GM23338 (cell line): ENCODE data around the gene RUNX1. TPM values are rescaled to one million over a fixed set of nuclear protein-coding genes. Genes with fewer than 3 reads are reported as not detected.

Source experiments
- ATAC-seq: fragments of 200-7000 bp; cut with Tn5 transposase; 3 replicates; pipeline ENCODE4 v1.9.1; 2020
- DNase-seq: peaks from one replicate; pipeline ENCODE4 v3.0.0-alpha.2; 2015; ENCODE audit warnings: low spot score
- H2AFZ ChIP-seq: fragments of 200-600 bp; sonication (generic); 2 replicates; pipeline ENCODE4 v1.8.0; 2016; ENCODE audit warnings: antibody characterized with exemption, mild to moderate bottlenecking, moderate library complexity
- H3F3A ChIP-seq: fragments of 200-600 bp; sonication (generic); replicated peaks from 2 replicates; pipeline ENCODE4 v1.8.0; 2017; ENCODE audit warnings: antibody characterized with exemption, mixed run types, low read depth
- H3K27ac ChIP-seq: fragments of 200-600 bp; sonication (generic); 2 replicates; pipeline ENCODE4 v1.6.1; 2016; ENCODE audit warnings: low read depth
- H3K27me3 ChIP-seq: fragments of 200-600 bp; sonication (generic); 2 replicates; pipeline ENCODE4 v1.8.0; 2016; ENCODE audit warnings: mild to moderate bottlenecking, mixed run types, moderate library complexity; ENCODE audit not compliant: insufficient read depth
- H3K36me3 ChIP-seq: fragments of 200-600 bp; sonication (generic); 2 replicates; pipeline ENCODE4 v1.8.0; 2016; ENCODE audit warnings: mild to moderate bottlenecking; ENCODE audit not compliant: insufficient read depth
- H3K4me1 ChIP-seq: fragments of 200-600 bp; sonication (generic); 2 replicates; pipeline ENCODE4 v1.8.0; 2016; ENCODE audit warnings: mild to moderate bottlenecking, moderate library complexity; ENCODE audit not compliant: insufficient read depth
- H3K4me2 ChIP-seq: fragments of 200-600 bp; sonication (generic); 2 replicates; pipeline ENCODE4 v1.7.1; 2017; ENCODE audit warnings: mixed run types
- H3K4me3 ChIP-seq: fragments of 200-600 bp; sonication (generic); 2 replicates; pipeline ENCODE4 v1.6.1; 2016; ENCODE audit warnings: mixed run types
- H3K79me2 ChIP-seq: fragments of 200-600 bp; sonication (generic); replicated peaks from 2 replicates; pipeline ENCODE4 v1.8.0; 2017; ENCODE audit warnings: mild to moderate bottlenecking; ENCODE audit not compliant: insufficient read depth
- H3K9me2 ChIP-seq: fragments of 200-600 bp; sonication (generic); 2 replicates; pipeline ENCODE4 v1.8.0; 2017; ENCODE audit not compliant: insufficient read depth
- H4K20me1 ChIP-seq: fragments of 200-600 bp; sonication (generic); replicated peaks from 2 replicates; pipeline ENCODE4 v1.8.0; 2017; ENCODE audit warnings: mild to moderate bottlenecking; ENCODE audit not compliant: insufficient read depth
- H3K27ac Mint-ChIP-seq: 2 replicates; pipeline ENCODE4 v1.8.0; 2020; ENCODE audit warnings: inconsistent platforms, mild to moderate bottlenecking, moderate library complexity, mixed read lengths
- H3K27me3 Mint-ChIP-seq: 3 replicates; pipeline ENCODE4 v1.8.0; 2022; ENCODE audit warnings: low read depth, mild to moderate bottlenecking, moderate library complexity, mixed read lengths, inconsistent platforms; ENCODE audit not compliant: insufficient read depth, poor library complexity
- H3K36me3 Mint-ChIP-seq: 3 replicates; pipeline ENCODE4 v1.8.0; 2021; ENCODE audit warnings: low read depth, mild to moderate bottlenecking, inconsistent platforms, moderate library complexity, mixed read lengths
- H3K4me1 Mint-ChIP-seq: 3 replicates; pipeline ENCODE4 v1.8.0; 2020; ENCODE audit warnings: mild to moderate bottlenecking, inconsistent platforms, mixed read lengths
- H3K4me3 Mint-ChIP-seq: 3 replicates; pipeline ENCODE4 v1.8.0; 2021; ENCODE audit warnings: moderate library complexity, mild to moderate bottlenecking, inconsistent platforms, mixed read lengths
- H3K9me3 Mint-ChIP-seq: 3 replicates; pipeline ENCODE4 v1.8.0; 2020; ENCODE audit warnings: moderate library complexity, mild to moderate bottlenecking, inconsistent platforms, mixed read lengths
- CREB1 ChIP-seq: fragments of 250-450 bp; sonication (Bioruptor Pico); IDR thresholded peaks from 2 replicates; pipeline ENCODE4 v1.5.0; 2020; ENCODE audit warnings: low read depth, mild to moderate bottlenecking, moderate library complexity
- EZH2 ChIP-seq: fragments of 200-600 bp; sonication (generic); IDR thresholded peaks from one replicate; pipeline ENCODE4 v1.8.0; 2017; ENCODE audit warnings: antibody characterized with exemption, mild to moderate bottlenecking, low read depth; ENCODE audit not compliant: unreplicated experiment
- EZH2phosphoT487 ChIP-seq: fragments of 200-600 bp; sonication (generic); IDR thresholded peaks from one replicate; pipeline ENCODE4 v1.8.1; 2018; ENCODE audit warnings: antibody characterized with exemption; ENCODE audit not compliant: unreplicated experiment
- JUNB ChIP-seq: IDR thresholded peaks from one replicate; pipeline ENCODE4 v1.6.1; 2016; ENCODE audit warnings: antibody characterized with exemption; ENCODE audit not compliant: unreplicated experiment
- NANOG ChIP-seq: IDR thresholded peaks from 2 replicates; pipeline ENCODE4 v1.6.1; 2016; ENCODE audit warnings: antibody characterized with exemption, borderline replicate concordance
- POLR2AphosphoS5 ChIP-seq: IDR thresholded peaks from 2 replicates; pipeline ENCODE4 v1.6.1; 2016; ENCODE audit warnings: antibody characterized with exemption, low read depth
- REST ChIP-seq: IDR thresholded peaks from one replicate; pipeline ENCODE4 v1.6.1; 2018; ENCODE audit warnings: antibody characterized with exemption; ENCODE audit not compliant: unreplicated experiment
- STAT1 ChIP-seq: IDR thresholded peaks from one replicate; pipeline ENCODE4 v1.6.1; 2016; ENCODE audit warnings: antibody characterized with exemption; ENCODE audit not compliant: unreplicated experiment
- ZNF114 ChIP-seq: fragments of 250-450 bp; sonication (Bioruptor Pico); IDR thresholded peaks from 2 replicates; pipeline ENCODE4 v1.5.0; 2020; ENCODE audit warnings: mild to moderate bottlenecking, moderate library complexity
- ZNF331 ChIP-seq: fragments of 250-450 bp; sonication (Bioruptor Pico); IDR thresholded peaks from 2 replicates; pipeline ENCODE4 v1.5.0; 2020; ENCODE audit warnings: low read depth, mild to moderate bottlenecking, moderate library complexity
- ZNF462 ChIP-seq: fragments of 250-450 bp; sonication (Bioruptor Pico); IDR thresholded peaks from 2 replicates; pipeline ENCODE4 v1.5.0; 2020; ENCODE audit warnings: mild to moderate bottlenecking, moderate library complexity
- polyA plus RNA-seq: library from polyadenylated mRNA; unstranded; fragments of >200 nt; fragmentation: Nextera tagmentation; extraction: Ambion mirVana; gene quantifications from 2 replicates; pipeline ENCODE4 v1.2.1, GENCODE V29; 2016
- total RNA-seq: library from RNA; depleted of rRNA; stranded (reverse); fragments of >200 nt; shearing (Covaris generic); gene quantifications from 2 replicates; pipeline ENCODE4 v1.2.3, GENCODE V29; 2014
- TF ChIP-seq, protein P1 (sequence below), 2 experiments: fragments of 200-600 bp in 1 of 2; sonication (generic) in 1 of 2; conservative IDR thresholded peaks; 2 replicates each; pipeline versions ENCODE4 v1.5.1 to v1.6.1; 2016 to 2017; ENCODE audit warnings: antibody characterized with exemption in 2 of 2, low read depth in 2 of 2, mild to moderate bottlenecking in 2 of 2, moderate library complexity in 1 of 2
- TF ChIP-seq, protein P2 (sequence below): IDR thresholded peaks from 2 replicates; pipeline ENCODE4 v1.6.1; 2016; ENCODE audit warnings: antibody characterized with exemption

The RUNX1 gene
- total and polyA plus RNA-seq, 2 experiments from 2014 or later, result 0.29 to 1.1 TPM

DNA sequence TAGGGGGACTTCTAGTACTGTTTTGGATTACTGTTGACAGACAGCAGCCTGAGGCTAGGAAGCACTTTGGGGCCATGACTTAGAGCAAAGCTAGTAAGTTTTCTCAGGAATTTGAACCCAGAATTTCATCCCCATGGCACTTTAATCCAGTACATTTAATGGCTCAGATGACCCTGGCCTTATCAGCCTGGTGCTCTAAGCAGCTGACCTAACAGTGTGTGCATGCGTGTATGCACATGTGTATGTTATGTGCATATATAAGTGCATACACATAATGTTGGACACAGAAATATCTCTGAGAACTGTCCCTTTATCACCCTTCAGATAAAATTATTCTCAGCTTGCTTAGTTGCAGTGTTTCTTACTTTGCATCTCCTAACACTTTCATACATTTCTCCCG is 265.3 kb downstream of the RUNX1 start:
- Histone ChIP-seq H2AFZ (no peak overlapping the region), H4K20me1 (no peaks in the 10 kb centered on the region), H3K27ac (no peak overlapping the region), H3K79me2 (no peaks in the 10 kb centered on the region), H3F3A (no peaks in the 10 kb centered on the region), H3K4me1 (no peaks in the 10 kb centered on the region), H3K9me2 (peaks cover 18% of the 10 kb centered on the region), H3K36me3 (no peaks in the 10 kb centered on the region), H3K4me3 (no peak overlapping the region), H3K4me2 (no peak overlapping the region), H3K27me3 (no peaks in the 10 kb centered on the region)
- H3K27me3 Mint-ChIP-seq, result no peaks in the 10 kb centered on the region
- no peak for DNase-seq
- H3K4me3 Mint-ChIP-seq, result no peak overlapping the region
- no peaks in the 10 kb centered on the region for H3K36me3 Mint-ChIP-seq
- peaks cover 3% of the 10 kb centered on the region; the same call in 1 of the 3 replicates for H3K4me1 Mint-ChIP-seq
- TF ChIP-seq EZH2phosphoT487, result no peak
- no peak for TF ChIP-seq ZNF114 (CRISPR knock-in tag)
- TF ChIP-seq POLR2AphosphoS5, result no peak
- TF ChIP-seq CREB1 (CRISPR knock-in tag), result no peak
- no peak for TF ChIP-seq ZNF462
- TF ChIP-seq STAT1, result no peak
- TF ChIP-seq NANOG, result no peak
- no peak for TF ChIP-seq ZNF331 (CRISPR knock-in tag)
- TF ChIP-seq, protein P1, sequence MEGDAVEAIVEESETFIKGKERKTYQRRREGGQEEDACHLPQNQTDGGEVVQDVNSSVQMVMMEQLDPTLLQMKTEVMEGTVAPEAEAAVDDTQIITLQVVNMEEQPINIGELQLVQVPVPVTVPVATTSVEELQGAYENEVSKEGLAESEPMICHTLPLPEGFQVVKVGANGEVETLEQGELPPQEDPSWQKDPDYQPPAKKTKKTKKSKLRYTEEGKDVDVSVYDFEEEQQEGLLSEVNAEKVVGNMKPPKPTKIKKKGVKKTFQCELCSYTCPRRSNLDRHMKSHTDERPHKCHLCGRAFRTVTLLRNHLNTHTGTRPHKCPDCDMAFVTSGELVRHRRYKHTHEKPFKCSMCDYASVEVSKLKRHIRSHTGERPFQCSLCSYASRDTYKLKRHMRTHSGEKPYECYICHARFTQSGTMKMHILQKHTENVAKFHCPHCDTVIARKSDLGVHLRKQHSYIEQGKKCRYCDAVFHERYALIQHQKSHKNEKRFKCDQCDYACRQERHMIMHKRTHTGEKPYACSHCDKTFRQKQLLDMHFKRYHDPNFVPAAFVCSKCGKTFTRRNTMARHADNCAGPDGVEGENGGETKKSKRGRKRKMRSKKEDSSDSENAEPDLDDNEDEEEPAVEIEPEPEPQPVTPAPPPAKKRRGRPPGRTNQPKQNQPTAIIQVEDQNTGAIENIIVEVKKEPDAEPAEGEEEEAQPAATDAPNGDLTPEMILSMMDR (conservative IDR thresholded peaks at IDR 0.05; ENCODE audit: low read depth in 2 of 2), result no peak
- no peak for TF ChIP-seq REST
- TF ChIP-seq JUNB, result no peak
- TF ChIP-seq, protein P2, sequence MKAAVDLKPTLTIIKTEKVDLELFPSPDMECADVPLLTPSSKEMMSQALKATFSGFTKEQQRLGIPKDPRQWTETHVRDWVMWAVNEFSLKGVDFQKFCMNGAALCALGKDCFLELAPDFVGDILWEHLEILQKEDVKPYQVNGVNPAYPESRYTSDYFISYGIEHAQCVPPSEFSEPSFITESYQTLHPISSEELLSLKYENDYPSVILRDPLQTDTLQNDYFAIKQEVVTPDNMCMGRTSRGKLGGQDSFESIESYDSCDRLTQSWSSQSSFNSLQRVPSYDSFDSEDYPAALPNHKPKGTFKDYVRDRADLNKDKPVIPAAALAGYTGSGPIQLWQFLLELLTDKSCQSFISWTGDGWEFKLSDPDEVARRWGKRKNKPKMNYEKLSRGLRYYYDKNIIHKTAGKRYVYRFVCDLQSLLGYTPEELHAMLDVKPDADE, result no peak
- TF ChIP-seq EZH2, result no peak
- ATAC-seq, result no peak
- no peak overlapping the region for H3K27ac Mint-ChIP-seq
- H3K9me3 Mint-ChIP-seq, result no peaks in the 10 kb centered on the region; the same call in 2 of the 3 replicates
